IPS-15b (cell line): ENCODE results near the gene BCL7A.

ENCODE experiments used
- H3K27me3 ChIP-seq: one replicate; pipeline ENCODE4 v1.6.1; 2013; ENCODE audit warnings: low read length; ENCODE audit not compliant: control insufficient read depth, insufficient read depth
- H3K36me3 ChIP-seq: one replicate; pipeline ENCODE4 v1.6.1; 2013; ENCODE audit warnings: low read length; ENCODE audit not compliant: control insufficient read depth, insufficient read depth
- H3K4me1 ChIP-seq: one replicate; pipeline ENCODE4 v1.6.1; 2013; ENCODE audit warnings: mild to moderate bottlenecking, low read length; ENCODE audit not compliant: control insufficient read depth, insufficient read depth
- H3K4me3 ChIP-seq: one replicate; pipeline ENCODE4 v1.5.1; 2013; ENCODE audit warnings: low read depth, low read length
- H3K9ac ChIP-seq: one replicate; pipeline ENCODE4 v1.6.1; 2013; ENCODE audit warnings: low read depth, mild to moderate bottlenecking, low read length
- H3K9me3 ChIP-seq: one replicate; pipeline ENCODE4 v1.6.1; 2013; ENCODE audit warnings: mild to moderate bottlenecking, low read length; ENCODE audit not compliant: control insufficient read depth, insufficient read depth

The BCL7A gene

GRCh38 chr12:122022393-122023338 lies 982 bp downstream of the BCL7A start:
- H3K4me1 ChIP-seq: peaks cover 5% of the 10 kb centered on the region
- no peaks in the 10 kb centered on the region for H3K36me3 ChIP-seq

DNA sequence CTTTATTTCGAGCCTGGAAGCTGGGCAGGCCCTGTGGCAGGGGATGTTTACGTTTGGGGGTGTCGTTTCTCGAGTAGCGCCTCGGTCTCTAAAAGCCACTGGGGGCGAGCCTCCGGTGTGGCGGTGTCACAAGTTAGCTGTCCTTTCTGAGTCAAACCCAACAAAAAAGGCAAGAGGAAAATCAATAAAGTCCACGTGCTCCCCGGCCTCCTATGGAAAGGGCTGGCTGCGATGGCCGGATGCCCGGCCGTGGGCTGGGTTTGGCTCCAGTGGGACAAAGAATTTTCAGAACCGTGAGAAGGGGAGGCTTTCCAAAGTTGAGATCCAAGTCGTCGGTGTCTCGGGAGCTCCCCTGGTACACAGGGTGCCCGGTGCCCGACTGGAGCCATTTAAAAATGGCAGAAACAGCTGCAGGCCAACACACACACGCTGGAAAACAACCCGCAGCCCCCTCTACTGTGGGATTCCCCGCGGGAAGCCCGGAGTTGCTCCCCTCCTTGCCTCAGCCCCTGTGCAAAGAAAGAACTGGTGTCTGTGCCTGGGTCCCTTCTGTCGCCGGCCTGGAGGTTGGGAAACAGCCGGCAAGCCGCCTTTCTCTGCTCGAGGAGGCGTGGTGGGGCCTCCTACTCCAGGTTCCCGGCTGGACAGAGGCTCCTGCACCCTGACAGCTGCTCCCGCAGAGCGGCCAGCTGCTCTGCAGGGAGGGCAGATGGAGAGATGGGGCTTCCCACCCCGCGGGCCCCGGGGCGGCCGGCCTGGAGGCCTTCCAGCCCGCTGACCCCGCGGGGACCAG lies 1.9 kb downstream of the BCL7A start:
- peak overlapping the region; percentile 58 for H3K4me3 ChIP-seq
- peaks cover 16% of the 10 kb centered on the region for H3K27me3 ChIP-seq
- H3K36me3 ChIP-seq: no peaks in the 10 kb centered on the region
- H3K9ac ChIP-seq: peak overlapping the region; percentile 60
- no peaks in the 10 kb centered on the region for H3K9me3 ChIP-seq
- peaks cover 5% of the 10 kb centered on the region for H3K4me1 ChIP-seq

More at GRCh38 chr12:122022393-122023338, 982 bp downstream of the BCL7A start:
- H3K9me3 ChIP-seq: no peaks in the 10 kb centered on the region
- peak overlapping the region; percentile 58 for H3K4me3 ChIP-seq
- peak overlapping the region; percentile 60 for H3K9ac ChIP-seq
- H3K27me3 ChIP-seq: peaks cover 18% of the 10 kb centered on the region

DNA sequence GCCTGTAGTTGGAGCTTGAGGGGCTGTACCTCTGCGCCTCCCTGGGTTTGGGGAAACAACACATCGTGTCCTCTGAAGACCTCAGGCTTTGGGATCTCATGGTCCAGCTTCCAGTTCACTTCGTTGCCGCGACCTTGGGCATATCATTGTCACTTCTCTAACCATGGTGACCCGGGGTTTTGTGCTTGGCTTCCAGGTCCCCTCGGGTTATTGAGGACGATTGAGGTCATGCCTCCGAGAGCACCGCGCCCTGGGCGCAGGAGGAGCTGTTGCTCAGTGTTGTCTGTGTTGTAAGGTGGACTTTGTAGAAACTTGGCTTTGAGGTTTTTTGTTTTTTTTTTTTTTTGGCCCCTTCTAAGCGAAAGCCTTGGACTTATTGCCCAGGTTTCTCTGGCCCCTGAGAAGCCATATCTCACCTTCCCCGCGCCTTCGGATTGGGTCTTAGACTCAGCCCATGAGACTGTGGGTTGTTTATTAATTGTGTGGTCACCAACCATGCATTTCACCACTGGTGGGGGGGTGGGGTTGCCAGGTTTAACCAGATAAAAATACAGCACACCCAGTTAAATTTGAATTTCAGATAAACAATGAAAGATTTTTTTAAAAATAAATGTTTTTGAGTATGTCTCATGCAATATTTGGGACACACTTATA lies 2.6 kb downstream of the BCL7A start:
- Histone ChIP-seq H3K4me3 (no peak overlapping the region), H3K27me3 (peaks cover 14% of the 10 kb centered on the region), H3K36me3 (no peaks in the 10 kb centered on the region), H3K9me3 (no peaks in the 10 kb centered on the region), H3K9ac (no peak overlapping the region), H3K4me1 (peaks cover 5% of the 10 kb centered on the region)

GRCh38 chr12:122026706-122027333 lies 5.1 kb downstream of the BCL7A start:
- Histone ChIP-seq H3K9me3 (no peaks in the 10 kb centered on the region), H3K36me3 (no peaks in the 10 kb centered on the region), H3K4me1 (peaks cover 5% of the 10 kb centered on the region), H3K27me3 (no peaks in the 10 kb centered on the region), H3K9ac (no peak overlapping the region), H3K4me3 (no peak overlapping the region)

DNA sequence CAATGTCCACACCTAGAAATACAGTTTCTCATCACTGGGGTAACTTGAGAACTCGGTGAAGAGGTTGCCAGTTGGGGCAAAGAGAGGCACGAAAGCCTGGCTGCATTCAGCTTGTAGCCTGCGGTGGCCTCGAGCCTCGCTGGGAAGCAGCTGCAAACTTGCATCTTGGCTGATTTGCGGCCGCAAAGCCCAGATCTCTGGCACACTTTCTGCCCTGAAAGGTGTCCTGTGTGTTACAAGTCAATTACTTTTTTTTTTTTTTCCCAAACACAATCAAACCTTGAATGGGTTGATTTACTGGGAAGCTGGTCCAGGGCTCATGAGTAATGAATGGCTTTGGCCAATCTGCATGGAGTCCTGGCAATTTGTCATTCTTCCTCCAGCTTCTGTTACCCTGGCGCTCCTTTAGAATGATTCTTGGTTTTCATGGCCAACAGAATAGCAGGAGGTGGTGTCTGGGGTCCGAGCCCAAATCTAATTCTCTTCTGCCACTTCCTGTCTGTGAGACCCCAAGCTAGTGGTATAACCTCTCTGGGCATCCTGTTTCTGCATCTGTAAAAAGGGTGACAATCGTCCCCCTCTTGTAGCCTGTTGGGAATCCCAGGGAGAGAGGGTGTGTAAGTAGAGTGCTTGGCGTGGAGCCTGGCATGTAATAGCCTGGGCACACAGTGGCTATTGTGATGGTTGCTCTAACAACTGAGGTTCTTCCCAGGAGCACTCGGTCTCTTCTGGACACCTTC lies 6.7 kb downstream of the BCL7A start:
- no peaks in the 10 kb centered on the region for H3K9me3 ChIP-seq
- peaks cover 4% of the 10 kb centered on the region for H3K4me1 ChIP-seq
- H3K4me3 ChIP-seq: no peak overlapping the region
- H3K9ac ChIP-seq: no peak overlapping the region
- H3K36me3 ChIP-seq: no peaks in the 10 kb centered on the region
- no peaks in the 10 kb centered on the region for H3K27me3 ChIP-seq

DNA sequence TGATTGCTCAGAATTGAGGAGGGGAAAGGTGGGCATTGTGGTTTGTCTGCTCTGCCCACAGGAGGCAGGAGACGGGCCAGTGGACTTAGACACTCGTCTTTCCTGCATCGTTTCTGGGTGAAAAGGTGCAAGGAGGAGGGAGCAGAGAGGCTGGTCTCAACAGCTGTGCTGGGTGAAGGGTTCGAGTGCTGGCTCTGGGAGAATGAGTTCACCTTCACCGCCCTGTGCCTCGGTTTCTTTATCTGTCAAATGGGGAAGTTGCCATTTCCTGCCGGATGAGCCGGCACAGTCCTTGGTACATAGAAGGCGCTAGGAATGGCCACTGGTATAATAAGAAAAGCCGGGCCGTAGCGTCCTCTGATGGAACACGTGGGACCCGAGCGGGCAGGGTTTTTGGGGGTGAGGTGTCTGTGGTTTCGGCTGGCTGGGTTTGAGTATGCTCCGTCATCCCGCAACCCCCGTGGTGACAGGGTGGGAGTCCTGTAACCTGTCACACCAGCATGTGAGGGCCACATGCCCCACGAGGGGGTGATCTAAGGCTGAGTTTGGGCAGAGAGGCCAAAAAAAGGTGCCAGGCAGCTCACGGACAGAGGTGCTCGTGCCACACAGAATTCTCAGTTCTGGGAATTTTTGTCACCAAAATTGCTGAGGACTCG lies 7.3 kb downstream of the BCL7A start:
- Histone ChIP-seq H3K36me3 (no peaks in the 10 kb centered on the region), H3K9me3 (no peaks in the 10 kb centered on the region), H3K4me3 (no peak overlapping the region), H3K9ac (peak overlapping the region; percentile 24), H3K27me3 (no peaks in the 10 kb centered on the region), H3K4me1 (no peaks in the 10 kb centered on the region)

DNA sequence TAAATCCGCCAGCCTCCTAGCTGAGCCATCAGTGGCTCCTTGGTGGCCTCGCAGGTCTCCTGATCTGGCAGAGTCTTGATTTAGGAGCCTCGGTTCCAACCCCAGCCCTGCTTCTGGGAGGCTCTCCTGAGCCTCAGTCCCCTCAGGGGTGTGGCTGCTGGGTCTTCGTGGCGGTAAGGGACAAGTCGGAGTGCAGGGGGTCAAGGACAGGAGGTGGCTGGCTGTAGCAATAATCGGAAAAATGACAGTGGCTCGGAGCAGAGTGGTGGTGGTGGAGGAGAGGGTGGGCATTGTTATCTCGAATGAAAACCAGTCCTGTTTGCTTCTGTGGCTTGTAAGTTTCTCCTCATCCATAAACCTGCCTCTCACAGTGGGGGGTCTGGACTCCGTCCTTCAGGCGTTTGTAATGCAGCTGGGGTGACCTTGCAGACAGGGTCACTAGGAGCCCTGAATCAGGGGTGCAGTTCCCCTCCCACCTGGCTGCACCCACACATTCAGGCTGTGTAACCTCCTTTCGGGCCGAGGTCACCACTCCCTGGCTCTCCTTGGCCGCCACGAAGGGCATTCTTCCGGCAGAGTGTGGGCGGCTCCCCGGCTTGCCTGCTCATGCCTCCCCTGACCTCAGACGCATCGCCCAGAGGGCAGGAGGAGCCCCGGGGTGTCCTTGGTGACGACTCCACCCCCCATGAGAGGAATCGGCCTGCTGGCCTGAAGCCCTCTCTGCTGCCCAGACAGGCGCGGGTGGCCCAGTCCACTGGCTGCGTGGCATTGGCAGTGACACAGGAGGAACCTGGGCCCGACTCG lies 8.1 kb downstream of the BCL7A start:
- Histone ChIP-seq H3K9ac (peak overlapping the region; percentile 24), H3K36me3 (no peaks in the 10 kb centered on the region), H3K4me3 (no peak overlapping the region), H3K4me1 (no peaks in the 10 kb centered on the region), H3K9me3 (no peaks in the 10 kb centered on the region), H3K27me3 (no peaks in the 10 kb centered on the region)

DNA sequence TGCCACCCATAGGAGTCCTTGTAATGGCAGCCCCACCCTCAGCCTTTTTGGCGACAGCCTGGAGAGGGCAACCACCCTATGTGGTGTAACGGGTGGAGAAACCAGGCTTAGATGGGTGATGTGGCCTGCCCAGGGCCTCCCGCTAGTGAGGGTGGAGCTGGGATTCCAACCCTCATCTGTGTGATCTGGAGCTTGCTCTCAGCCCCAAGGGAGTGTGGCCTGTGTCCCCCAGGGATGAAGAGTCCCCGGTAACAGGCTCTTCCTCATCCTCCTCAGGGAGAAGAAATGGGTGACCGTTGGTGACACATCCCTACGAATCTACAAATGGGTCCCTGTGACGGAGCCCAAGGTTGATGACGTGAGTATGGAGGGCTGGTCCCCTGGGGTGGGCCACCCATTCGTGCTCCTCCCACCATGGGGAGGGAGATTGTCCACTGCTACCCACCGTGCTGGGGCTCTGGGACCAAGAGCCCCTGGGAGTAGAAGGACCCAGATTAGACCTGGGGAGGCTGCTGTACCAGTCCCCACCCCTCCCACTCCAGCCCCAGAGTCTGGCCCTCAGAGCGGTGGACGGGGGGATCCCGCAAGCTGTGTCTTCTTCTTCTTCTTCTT lies 8.8 kb downstream of the BCL7A start:
- no peak overlapping the region for H3K4me3 ChIP-seq
- H3K36me3 ChIP-seq: peaks cover 3% of the 10 kb centered on the region
- no peak overlapping the region for H3K9ac ChIP-seq
- no peaks in the 10 kb centered on the region for H3K4me1 ChIP-seq
- no peaks in the 10 kb centered on the region for H3K9me3 ChIP-seq
- no peaks in the 10 kb centered on the region for H3K27me3 ChIP-seq

DNA sequence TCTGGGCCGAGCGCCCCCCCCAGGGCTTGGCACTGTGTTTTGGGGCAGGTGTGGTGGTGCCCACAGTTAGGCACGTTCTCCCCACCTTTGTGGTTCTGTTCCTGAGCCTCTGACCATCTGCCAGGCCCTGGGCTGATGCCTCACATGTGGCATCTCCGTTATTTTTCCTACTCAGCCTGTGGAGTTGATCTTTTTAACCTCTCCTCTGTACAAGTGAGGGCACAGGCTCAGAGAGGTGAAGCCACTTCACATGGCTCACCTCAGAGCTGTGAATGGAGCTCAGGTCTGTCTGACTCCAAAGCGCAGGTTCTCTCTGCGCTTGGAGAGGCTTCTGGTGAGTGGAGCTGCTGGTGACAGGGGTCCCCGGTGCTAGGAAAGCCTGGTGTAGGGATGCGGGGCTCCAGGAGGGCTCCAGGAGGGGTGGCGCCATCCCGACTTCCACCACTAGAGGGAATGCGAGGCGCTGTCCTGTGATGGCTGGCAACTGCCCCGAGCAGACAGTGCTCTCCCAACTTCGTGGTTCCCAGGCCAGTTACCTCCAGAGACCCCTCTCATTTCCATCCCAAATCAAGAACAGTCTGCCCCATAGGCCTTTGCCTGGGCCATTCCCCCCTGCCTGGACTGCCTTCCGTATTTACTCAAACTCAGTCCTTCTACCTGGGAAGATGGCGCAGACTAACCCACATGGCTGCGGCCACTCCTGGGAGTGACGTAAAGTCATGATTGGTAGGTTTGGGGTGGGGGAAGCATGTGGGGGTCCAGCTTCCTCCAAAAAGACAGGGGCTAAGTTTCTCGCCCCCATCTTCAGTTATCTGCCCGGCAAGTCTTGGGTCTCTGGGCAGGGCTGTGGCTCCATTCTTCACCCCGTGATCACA lies 9.9 kb downstream of the BCL7A start:
- no peak overlapping the region for H3K4me3 ChIP-seq
- no peaks in the 10 kb centered on the region for H3K9me3 ChIP-seq
- no peaks in the 10 kb centered on the region for H3K27me3 ChIP-seq
- no peaks in the 10 kb centered on the region for H3K4me1 ChIP-seq
- H3K36me3 ChIP-seq: peaks cover 8% of the 10 kb centered on the region
- H3K9ac ChIP-seq: no peak overlapping the region
